Activated naive CD4-positive, alpha-beta T cell treated with anti-CD3 and anti-CD28 coated beads, Interleukin-2, amount 50 U/mL, for 16 hours (primary cell): ENCODE results near the gene PCSK4.

Source experiments
- DNase-seq: peaks from one replicate; pipeline ENCODE4 v3.0.0-alpha.2; 2020

Gene PCSK4

DNA sequence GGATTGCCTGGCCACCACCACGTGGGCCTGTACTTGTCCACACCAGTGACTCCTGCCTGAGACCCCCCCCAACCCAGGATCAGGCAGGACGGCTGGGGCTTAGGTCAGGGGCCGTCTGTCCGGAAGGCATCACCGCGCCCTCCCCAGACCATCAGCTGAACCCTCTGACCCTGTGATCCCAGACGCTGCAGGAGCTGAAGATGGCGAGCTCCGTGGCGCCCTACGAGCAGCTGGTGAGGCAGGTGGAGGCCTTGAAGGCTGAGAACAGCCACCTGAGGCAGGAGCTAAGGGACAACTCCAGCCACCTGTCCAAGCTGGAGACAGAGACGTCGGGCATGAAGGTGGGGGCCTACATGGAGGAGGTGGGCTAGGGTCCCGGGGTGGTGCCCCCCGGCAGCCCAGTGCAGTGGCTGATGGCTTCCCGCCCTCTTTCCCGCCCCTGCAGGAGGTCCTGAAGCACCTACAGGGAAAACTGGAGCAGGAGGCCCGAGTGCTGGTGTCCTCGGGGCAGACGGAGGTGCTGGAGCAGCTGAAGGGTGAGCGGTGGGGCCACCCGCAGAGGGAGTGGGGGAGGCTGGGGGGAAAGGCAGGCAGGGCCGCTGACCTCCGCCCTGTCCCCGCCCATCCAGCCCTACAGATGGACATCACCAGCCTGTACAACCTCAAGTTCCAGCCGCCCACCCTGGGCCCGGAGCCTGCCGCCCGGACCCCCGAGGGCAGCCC, 37.2 kb downstream of the PCSK4 start:
- DNase-seq, result no peak

- no peak for DNase-seq
Observed at GRCh38 chr19:1451916-1452801, 38.0 kb downstream of the PCSK4 start.

DNA sequence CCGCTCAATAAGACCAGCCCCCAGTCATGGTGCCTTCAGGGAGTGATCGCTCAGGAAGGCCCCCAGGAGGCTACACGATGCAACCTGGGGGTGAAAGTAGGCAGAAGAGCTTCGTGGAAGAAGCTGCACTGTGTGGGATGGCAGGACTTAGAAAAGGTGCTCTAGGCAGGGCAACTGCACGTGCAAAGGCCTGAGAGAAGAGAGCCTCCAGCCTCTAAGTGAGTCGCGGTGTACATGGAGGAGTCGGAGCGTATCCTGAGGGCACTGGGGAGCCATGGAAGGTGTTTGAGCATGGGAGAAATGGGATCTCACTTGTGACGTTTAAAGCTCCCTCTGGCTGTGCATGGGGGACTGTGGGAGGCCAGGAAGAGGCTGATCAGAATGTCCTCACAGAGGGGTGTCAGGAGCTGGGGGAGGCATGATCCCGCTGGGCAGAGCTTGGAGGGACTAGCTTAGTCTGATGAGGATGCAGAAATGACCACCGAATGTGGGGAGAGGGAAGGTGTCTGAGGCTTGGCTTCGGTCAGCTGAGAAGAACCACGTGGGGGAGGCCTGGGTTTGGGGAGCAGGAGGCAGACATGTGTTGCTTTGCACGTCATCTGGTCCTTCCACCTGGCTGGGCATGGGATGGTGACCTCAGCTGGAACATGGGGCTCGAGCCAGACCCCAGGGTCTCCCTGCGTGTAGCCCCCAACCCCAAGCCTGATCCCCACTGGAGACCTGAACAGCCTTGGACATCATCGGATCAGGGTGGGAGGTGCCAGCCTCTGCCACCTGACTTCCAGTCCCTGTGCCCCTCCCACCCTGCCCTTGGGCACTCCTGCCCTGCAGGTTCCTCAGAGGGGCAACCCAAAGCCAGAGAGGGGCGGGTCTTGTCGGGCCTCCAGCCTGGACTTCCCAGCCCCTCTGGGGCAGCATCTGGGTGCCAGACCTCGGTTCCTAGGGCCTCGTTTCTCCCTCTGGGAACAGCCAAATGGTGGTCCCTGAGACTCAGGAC, 39.1 kb downstream of the PCSK4 start:
- DNase-seq, result no peak

GRCh38 chr19:1449467-1450442, 40.4 kb downstream of the PCSK4 start, which contains the start of gene APC2:
APC2 (plus strand) TSS chr19:1450121; CDS start chr19:1453002, 2,881 bp downstream.
- DNase-seq, result no peak

DNA sequence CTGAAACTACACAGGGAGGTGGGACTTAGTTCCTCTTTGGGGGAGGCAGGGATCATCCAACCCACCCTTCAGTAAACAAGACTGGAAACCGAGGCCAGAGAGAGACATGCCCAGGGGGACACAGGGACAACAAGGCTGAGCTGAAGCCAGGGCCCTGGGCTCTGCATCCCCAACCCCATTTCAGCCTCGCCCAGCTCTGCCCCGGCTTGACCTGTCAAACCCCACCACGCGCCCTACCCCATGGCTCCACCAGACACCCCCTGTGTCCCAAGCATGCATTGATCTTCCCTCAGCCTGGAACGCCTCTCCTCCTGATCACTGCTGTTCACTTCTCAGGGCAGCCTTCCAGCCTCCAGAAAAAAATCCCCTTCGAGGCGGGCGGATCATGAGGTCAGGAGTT, 42.2 kb downstream of the PCSK4 start:
- DNase-seq, result no peak

DNA sequence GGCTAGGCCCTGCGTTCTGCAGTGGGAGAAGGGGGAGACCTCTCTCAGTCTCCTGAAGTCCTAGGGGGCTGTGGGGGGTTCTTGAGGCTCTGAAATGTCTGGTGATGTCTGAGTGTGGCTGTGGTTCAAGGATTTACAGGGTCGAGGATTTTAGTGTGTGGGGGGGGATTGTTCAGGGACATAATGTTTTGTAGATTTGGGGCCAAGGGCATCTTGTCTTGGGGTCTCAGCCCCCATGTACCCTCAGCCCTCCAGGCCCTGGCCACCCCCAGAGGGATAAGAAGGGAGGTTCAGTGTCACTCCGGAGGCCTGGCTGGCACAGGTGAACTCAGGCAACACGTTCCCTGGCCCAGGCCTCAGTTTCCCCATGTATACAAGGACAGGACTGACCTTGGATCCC, 42.6 kb downstream of the PCSK4 start:
- no peak for DNase-seq

DNA sequence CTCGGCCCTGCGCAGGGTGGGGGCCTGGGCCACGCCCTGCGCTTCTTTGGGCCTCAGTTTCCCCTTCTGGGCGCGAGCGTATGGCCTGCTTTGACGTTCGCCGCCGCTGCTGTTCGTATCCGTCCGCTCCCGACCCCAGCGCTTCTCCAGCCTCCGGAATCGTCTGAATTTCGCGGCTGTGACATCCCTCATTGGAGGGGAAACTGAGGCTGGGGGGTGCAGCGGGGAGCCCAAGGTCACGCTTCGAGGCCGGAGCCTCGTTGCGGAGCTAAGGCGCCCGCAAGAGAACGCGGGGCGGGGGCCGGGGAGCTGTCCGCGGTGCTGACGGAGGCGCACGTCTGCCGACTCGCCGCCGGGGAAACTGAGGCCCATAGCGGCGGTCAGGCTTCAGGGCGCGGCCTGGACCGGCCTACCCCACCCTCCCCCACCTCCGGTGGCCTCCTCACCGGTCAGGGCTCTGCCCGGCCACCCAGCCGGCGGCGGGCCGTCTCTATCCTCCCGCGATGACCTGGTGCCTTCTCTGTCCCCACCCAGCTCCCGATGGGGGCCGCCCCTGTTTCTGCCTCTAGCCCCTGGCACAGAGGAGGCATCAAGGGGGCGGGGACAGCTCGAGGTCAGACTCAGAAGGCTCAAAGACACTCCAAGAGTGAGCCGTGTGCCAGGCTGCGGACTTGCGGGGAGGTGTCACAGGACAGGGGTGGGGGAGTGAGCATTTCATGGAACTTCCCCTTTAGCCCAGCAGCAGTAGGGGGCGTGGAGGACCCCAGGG, 43.3 kb downstream of the PCSK4 start:
- DNase-seq, result no peak

DNA sequence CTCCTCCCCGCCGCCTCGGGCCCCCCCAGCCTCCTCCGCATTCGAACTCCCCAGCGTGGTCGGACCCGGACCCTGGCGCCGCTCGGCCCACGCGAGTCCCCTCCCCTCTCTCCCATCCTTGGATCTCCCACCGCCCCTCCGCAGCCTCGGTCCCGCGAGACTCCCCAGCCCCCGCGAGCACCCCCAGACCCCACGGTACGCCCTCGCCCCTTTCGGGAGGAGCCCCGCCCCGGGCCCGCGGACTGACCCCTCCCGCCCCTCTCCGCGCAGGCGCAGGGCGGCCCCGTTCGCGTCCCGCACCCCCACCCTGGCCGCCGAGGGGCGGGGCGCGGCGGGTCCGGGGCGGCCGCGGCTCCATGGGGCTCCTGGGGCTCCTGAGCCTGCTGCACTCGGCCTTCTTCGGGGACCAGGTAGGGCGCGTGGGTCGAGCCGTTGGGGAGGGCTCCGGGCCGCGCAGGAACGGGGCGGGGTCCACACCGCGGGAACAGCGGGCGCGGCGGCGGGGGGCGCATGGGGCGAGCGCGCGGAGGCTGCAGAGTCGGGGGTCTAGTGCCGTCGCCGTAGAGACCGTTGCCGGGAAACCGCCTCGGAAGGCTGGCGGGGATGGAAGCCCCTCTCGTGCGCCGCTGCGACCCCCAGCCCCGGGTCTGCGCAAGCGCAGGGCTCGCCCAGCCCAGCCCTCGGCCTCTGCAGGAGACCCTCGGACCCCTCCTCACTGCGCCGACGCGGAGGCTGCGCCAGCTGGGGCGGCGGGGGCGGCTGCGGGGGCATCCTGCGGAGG, 44.0 kb downstream of the PCSK4 start:
- DNase-seq, result no peak

- peak; percentile 79 for DNase-seq
Observed at GRCh38 chr19:1445185-1445931, 44.8 kb downstream of the PCSK4 start.

GRCh38 chr19:1441677-1442438, 48.3 kb downstream of the PCSK4 start:
- no peak for DNase-seq

DNA sequence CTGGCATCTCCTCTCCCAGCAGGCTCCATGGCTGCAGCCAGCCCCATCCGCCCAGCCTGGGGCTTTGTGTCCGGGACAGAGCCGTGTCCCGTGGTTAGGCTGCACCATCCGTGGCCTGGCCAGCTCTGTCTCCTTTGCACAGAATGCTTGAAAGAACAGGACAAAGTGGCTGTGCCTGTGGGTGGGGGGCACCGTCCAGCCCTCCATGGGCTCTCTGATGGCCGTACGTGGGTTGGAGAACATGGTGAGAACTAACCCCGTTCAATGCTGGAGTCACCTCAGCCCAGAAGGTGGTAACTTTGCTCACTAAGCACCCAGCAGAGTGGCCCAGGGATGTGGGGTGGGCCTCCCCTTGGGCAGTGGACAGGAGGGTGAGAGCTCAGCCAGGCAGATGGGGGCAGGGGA, 49.1 kb downstream of the PCSK4 start:
- no peak for DNase-seq

DNA sequence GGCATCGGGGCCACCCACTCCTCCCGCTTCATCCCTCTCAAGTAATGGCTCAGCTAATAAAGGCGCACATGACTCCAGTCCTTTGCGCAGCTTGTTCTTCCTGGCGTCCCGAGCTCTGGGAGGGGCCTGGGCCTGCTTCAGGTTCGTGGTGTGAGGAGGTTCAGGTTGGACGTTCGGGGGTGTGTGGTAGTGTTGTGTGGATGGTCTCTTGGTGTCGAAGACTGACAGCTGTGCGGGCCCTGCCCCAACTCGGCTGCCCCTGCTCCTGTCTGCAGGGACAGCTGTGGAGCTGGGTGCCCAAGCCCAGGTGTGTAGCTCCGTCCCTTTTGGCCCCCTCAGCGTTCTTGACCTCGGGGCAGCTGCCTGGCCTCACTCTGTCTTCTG, 49.7 kb downstream of the PCSK4 start:
- DNase-seq, result no peak

- DNase-seq, result peak; percentile 34
Observed at GRCh38 chr19:1439525-1440417, 50.4 kb downstream of the PCSK4 start.

GRCh38 chr19:1438933-1439354, 51.2 kb downstream of the PCSK4 start:
- no peak for DNase-seq

DNA sequence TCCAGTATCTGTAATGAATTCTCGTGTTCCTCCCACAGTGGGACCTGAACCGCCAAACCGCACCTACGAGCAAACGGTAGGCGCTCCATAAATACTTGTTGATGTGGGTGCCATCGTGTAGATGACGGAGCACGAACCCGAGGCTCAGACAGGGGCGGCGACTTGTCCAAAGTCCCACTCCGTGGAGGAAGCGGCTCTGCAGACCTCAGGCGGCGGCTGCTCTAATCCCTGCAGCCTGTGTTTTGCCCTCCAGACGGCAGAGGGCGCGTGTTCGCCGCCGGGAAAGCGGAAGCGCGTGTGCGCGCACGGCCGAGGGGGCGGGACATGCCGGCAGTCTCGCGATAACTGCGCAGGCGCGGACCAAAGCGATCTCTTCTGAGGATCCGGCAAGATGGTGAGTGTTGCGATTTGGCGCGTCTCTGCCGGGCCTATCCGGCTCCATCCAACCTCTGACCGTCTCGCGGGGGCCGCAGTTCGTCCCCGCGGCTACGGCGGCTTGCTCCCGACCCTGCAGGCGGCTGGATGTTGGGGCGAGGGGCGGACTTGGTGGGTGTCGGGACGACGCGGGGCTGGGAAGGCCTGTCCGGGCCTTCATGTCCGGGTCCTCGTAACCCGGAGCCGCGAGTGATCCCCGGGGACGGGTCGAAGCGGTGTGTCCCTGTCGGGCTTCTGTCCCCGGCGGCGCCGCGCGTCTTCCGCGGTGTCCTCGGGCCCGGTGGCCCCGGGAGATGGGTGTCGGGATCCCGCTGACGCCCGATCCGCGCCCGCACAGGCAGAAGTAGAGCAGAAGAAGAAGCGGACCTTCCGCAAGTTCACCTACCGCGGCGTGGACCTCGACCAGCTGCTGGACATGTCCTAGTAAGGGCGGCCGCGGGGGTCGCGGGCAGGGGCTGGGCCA, 51.9 kb downstream of the PCSK4 start, which contains the start of gene RPS15:
Gene RPS15 (plus strand): TSS at position 362 of the 898 bp plus-strand sequence. CDS start 30 bp downstream, at position 392.
- peak; percentile 95 for DNase-seq

- DNase-seq, result no peak
Observed at GRCh38 chr19:1437609-1438008, 52.5 kb downstream of the PCSK4 start.
